Measurements from ENCODE around the gene GBP7.
"Not testable (repeated sequence)": the region's sequence is repeated elsewhere in the genome, so short reads cannot be mapped to it uniquely, and the experiment has no call there.

GBP7 gene

GRCh38 chr1:89147678-89148658 is 27.8 kb downstream of the GBP7 start:
- Mint-ChIP-seq H3K27me3 (no peaks in the 10 kb centered on the region), H3K4me1 (ENCODE audit: low read depth) (peaks cover 9% of the 10 kb centered on the region), H3K27ac (no peak overlapping the region), H3K9me3 (no peaks in the 10 kb centered on the region), H3K4me3 (no peak overlapping the region), H3K36me3 (ENCODE audit: low read depth) (no peaks in the 10 kb centered on the region)

- H3K36me3 Mint-ChIP-seq (ENCODE audit: low read depth) = no peaks in the 10 kb centered on the region
- H3K27ac Mint-ChIP-seq = no peak overlapping the region
- no peaks in the 10 kb centered on the region for H3K9me3 Mint-ChIP-seq
- H3K27me3 Mint-ChIP-seq = no peaks in the 10 kb centered on the region
- no peak overlapping the region for H3K4me3 Mint-ChIP-seq
- peaks cover 9% of the 10 kb centered on the region for H3K4me1 Mint-ChIP-seq (ENCODE audit: low read depth)
These were observed 29.1 kb downstream of the GBP7 start for GRCh38 chr1:89146721-89147120.

- Mint-ChIP-seq H3K9me3 (no peaks in the 10 kb centered on the region), H3K27ac (no peak overlapping the region), H3K4me3 (no peak overlapping the region), H3K27me3 (no peaks in the 10 kb centered on the region), H3K4me1 (ENCODE audit: low read depth) (peaks cover 9% of the 10 kb centered on the region), H3K36me3 (ENCODE audit: low read depth) (no peaks in the 10 kb centered on the region)
These were observed 32.3 kb downstream of the GBP7 start for GRCh38 chr1:89143484-89143883.

GRCh38 chr1:89142160-89142559 is 33.6 kb downstream of the GBP7 start:
- Mint-ChIP-seq H3K27ac (no peak overlapping the region), H3K4me1 (ENCODE audit: low read depth) (peaks cover 9% of the 10 kb centered on the region), H3K9me3 (no peaks in the 10 kb centered on the region), H3K36me3 (ENCODE audit: low read depth) (no peaks in the 10 kb centered on the region), H3K27me3 (no peaks in the 10 kb centered on the region), H3K4me3 (no peak overlapping the region)

GRCh38 chr1:89133747-89134146 is 42.1 kb downstream of the GBP7 start:
- Mint-ChIP-seq H3K4me3 (no peak overlapping the region), H3K9me3 (peaks cover 6% of the 10 kb centered on the region), H3K27ac (no peak overlapping the region), H3K36me3 (ENCODE audit: low read depth) (no peaks in the 10 kb centered on the region), H3K27me3 (no peaks in the 10 kb centered on the region), H3K4me1 (ENCODE audit: low read depth) (peaks cover 18% of the 10 kb centered on the region)

GRCh38 chr1:89130716-89131115 is 45.1 kb downstream of the GBP7 start:
- Mint-ChIP-seq H3K27me3 (no peaks in the 10 kb centered on the region), H3K36me3 (ENCODE audit: low read depth) (no peaks in the 10 kb centered on the region), H3K27ac (no peak overlapping the region), H3K9me3 (peaks cover 6% of the 10 kb centered on the region), H3K4me3 (no peak overlapping the region), H3K4me1 (ENCODE audit: low read depth) (peaks cover 38% of the 10 kb centered on the region)

GRCh38 chr1:89129911-89130310 is 45.9 kb downstream of the GBP7 start:
- Mint-ChIP-seq H3K27ac (peak overlapping the region; percentile 96), H3K9me3 (peaks cover 3% of the 10 kb centered on the region), H3K36me3 (ENCODE audit: low read depth) (peaks cover 3% of the 10 kb centered on the region), H3K4me3 (peak overlapping the region; percentile 84), H3K4me1 (ENCODE audit: low read depth) (peaks cover 42% of the 10 kb centered on the region), H3K27me3 (no peaks in the 10 kb centered on the region)

- not testable (repeated sequence) for H3K27me3 Mint-ChIP-seq, H3K4me3 Mint-ChIP-seq, H3K9me3 Mint-ChIP-seq
- Mint-ChIP-seq H3K36me3 (ENCODE audit: low read depth) (peaks cover 16% of the 10 kb centered on the region), H3K4me1 (ENCODE audit: low read depth) (peaks cover 56% of the 10 kb centered on the region), H3K27ac (peak overlapping the region; percentile 98)
These were observed 47.8 kb downstream of the GBP7 start for GRCh38 chr1:89128003-89128458.

- peak overlapping the region; percentile 98 for H3K27ac Mint-ChIP-seq
- not testable (repeated sequence) for H3K9me3 Mint-ChIP-seq, H3K27me3 Mint-ChIP-seq
- H3K36me3 Mint-ChIP-seq (ENCODE audit: low read depth) = peaks cover 28% of the 10 kb centered on the region
- peaks cover 68% of the 10 kb centered on the region for H3K4me1 Mint-ChIP-seq (ENCODE audit: low read depth)
- H3K4me3 Mint-ChIP-seq = peak overlapping the region; percentile 87
These were observed 48.9 kb downstream of the GBP7 start for GRCh38 chr1:89126602-89127565.

- peak within 1 kb of the TSS; percentile 93 for H3K4me3 Mint-ChIP-seq
- peaks cover 72% of the 10 kb centered on the region for H3K4me1 Mint-ChIP-seq (ENCODE audit: low read depth)
- H3K27me3 Mint-ChIP-seq = no peaks in the 10 kb centered on the region
- H3K36me3 Mint-ChIP-seq (ENCODE audit: low read depth) = peaks cover 32% of the 10 kb centered on the region
- peak within 1 kb of the TSS; percentile 98 for H3K27ac Mint-ChIP-seq
- no peaks in the 10 kb centered on the region for H3K9me3 Mint-ChIP-seq
These were observed 49.8 kb downstream of the GBP7 start, which contains the start of gene GBP2 for GRCh38 chr1:89125913-89126580. TSS of gene GBP2 (minus strand) at chr1:89126114. CDS start at chr1:89121966, 4,148 bp downstream.

- Mint-ChIP-seq H3K9me3 (no peaks in the 10 kb centered on the region), H3K27ac (peak overlapping the region; percentile 98), H3K27me3 (no peaks in the 10 kb centered on the region), H3K36me3 (ENCODE audit: low read depth) (peaks cover 32% of the 10 kb centered on the region), H3K4me3 (peak overlapping the region; percentile 93), H3K4me1 (ENCODE audit: low read depth) (peaks cover 71% of the 10 kb centered on the region)
These were observed 50.4 kb downstream of the GBP7 start for GRCh38 chr1:89125240-89125912.

- Mint-ChIP-seq H3K27me3 (no peaks in the 10 kb centered on the region), H3K9me3 (no peaks in the 10 kb centered on the region), H3K27ac (no peak overlapping the region), H3K4me3 (no peak overlapping the region), H3K4me1 (ENCODE audit: low read depth) (peaks cover 37% of the 10 kb centered on the region), H3K36me3 (ENCODE audit: low read depth) (peaks cover 32% of the 10 kb centered on the region)
These were observed 54.2 kb downstream of the GBP7 start for GRCh38 chr1:89121641-89122040.

GRCh38 chr1:89114662-89115061 is 61.1 kb downstream of the GBP7 start:
- peaks cover 57% of the 10 kb centered on the region for H3K36me3 Mint-ChIP-seq (ENCODE audit: low read depth)
- H3K4me1 Mint-ChIP-seq (ENCODE audit: low read depth) = peaks cover 11% of the 10 kb centered on the region
- no peak overlapping the region for H3K4me3 Mint-ChIP-seq
- no peak overlapping the region for H3K27ac Mint-ChIP-seq
- no peaks in the 10 kb centered on the region for H3K9me3 Mint-ChIP-seq
- H3K27me3 Mint-ChIP-seq = no peaks in the 10 kb centered on the region

All from stimulated activated naive CD8-positive, alpha-beta T cell treated with anti-CD3 and anti-CD28 coated beads, Interleukin-15, Interleukin-2, amounts not matched to agents 100 ng/mL and 50 ng/mL, for 24 hours (primary cell).